Colonic mucosa (tissue), 4 donors: ENCODE measurements around the gene MDM4. TPM values are rescaled to one million over a fixed set of nuclear protein-coding genes. Genes with fewer than 3 reads are reported as not detected.
"Not testable (repeated sequence)": the region's sequence is repeated elsewhere in the genome, so short reads cannot be mapped to it uniquely, and the experiment has no call there.

Experiments used
- DNase-seq: peaks from one replicate; pipeline ENCODE4 v3.0.0-alpha.2; 2020
- H3K27ac ChIP-seq: fragments of 200-600 bp; one replicate; pipeline ENCODE4 v1.8.0; 2021
- H3K27me3 ChIP-seq: fragments of 200-600 bp; one replicate; pipeline ENCODE4 v1.8.0; 2021
- H3K36me3 ChIP-seq: fragments of 200-600 bp; one replicate; pipeline ENCODE4 v1.8.0; 2021
- H3K4me1 ChIP-seq: fragments of 200-600 bp; one replicate; pipeline ENCODE4 v1.8.0; 2021; ENCODE audit warnings: mild to moderate bottlenecking
- H3K4me3 ChIP-seq: fragments of 200-600 bp; one replicate; pipeline ENCODE4 v1.8.0; 2021
- H3K9ac ChIP-seq, 2 donors: one replicate each; pipeline ENCODE4 v1.7.0; 2013; ENCODE audit warnings: control low read depth in 2 of 2, low read depth in 2 of 2, low read length in 2 of 2
- H3K9me3 ChIP-seq: fragments of 200-600 bp; one replicate; pipeline ENCODE4 v1.8.0; 2021
- intact Hi-C: fragments of 100-400 bp; cut with DNase I; formaldehyde crosslinking; loops from one replicate; pipeline ENCODE4 v1.14.1; 2022
- total RNA-seq, 2 donors: library from RNA; stranded (reverse); fragmentation: NEBNext Ultra II Directional in 1 of 2; extraction: Animal tissue kit (Norgen Biotek cat#: 25700) in 1 of 2; gene quantifications; one replicate each; pipeline ENCODE4 v1.2.1, GENCODE V29; 2021
- TF ChIP-seq, protein P1 (sequence below): fragments of 200-600 bp; IDR thresholded peaks from one replicate; pipeline ENCODE4 v1.8.0; 2022; ENCODE audit warnings: antibody characterized with exemption, mild to moderate bottlenecking
- donor health status: healthy.
- donor health status: DM: no; HTN: no; CAD: no.
- donor health status: DM: no; HTN: no; CAD: no.

The MDM4 gene
- total RNA-seq, 2 donors from 2014 or later = 43.7 to 49.8 TPM

DNA sequence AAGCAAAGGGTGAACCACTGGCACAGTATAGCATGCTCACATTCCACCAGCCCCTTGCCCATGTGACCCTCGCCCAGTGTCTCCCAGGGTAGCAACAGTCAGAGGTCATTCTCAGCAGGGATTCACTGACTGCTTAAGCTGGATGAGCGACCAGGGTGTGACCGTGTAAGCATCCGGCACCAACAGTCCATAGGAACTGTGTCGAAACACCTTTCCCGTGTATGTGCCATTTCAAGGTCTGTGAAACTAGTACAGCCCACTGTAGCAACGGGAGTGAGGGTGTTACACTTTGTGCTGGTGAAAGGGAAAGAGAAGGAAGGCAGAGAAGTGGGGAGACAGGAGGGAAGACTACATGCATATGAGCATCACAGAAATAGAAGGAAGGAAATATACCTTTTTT, 32.4 kb upstream of the MDM4 start:
- Histone ChIP-seq H3K4me3 (no peak overlapping the region), H3K27me3 (no peaks in the 10 kb centered on the region), H3K4me1 (peaks cover 8% of the 10 kb centered on the region), H3K27ac (no peak overlapping the region), H3K9me3 (no peaks in the 10 kb centered on the region), H3K36me3 (no peaks in the 10 kb centered on the region), H3K9ac (no peak overlapping the region)
- TF ChIP-seq, protein P1, sequence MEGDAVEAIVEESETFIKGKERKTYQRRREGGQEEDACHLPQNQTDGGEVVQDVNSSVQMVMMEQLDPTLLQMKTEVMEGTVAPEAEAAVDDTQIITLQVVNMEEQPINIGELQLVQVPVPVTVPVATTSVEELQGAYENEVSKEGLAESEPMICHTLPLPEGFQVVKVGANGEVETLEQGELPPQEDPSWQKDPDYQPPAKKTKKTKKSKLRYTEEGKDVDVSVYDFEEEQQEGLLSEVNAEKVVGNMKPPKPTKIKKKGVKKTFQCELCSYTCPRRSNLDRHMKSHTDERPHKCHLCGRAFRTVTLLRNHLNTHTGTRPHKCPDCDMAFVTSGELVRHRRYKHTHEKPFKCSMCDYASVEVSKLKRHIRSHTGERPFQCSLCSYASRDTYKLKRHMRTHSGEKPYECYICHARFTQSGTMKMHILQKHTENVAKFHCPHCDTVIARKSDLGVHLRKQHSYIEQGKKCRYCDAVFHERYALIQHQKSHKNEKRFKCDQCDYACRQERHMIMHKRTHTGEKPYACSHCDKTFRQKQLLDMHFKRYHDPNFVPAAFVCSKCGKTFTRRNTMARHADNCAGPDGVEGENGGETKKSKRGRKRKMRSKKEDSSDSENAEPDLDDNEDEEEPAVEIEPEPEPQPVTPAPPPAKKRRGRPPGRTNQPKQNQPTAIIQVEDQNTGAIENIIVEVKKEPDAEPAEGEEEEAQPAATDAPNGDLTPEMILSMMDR = no peak
- intact Hi-C loops = no loop called here
- DNase-seq = no peak

DNA sequence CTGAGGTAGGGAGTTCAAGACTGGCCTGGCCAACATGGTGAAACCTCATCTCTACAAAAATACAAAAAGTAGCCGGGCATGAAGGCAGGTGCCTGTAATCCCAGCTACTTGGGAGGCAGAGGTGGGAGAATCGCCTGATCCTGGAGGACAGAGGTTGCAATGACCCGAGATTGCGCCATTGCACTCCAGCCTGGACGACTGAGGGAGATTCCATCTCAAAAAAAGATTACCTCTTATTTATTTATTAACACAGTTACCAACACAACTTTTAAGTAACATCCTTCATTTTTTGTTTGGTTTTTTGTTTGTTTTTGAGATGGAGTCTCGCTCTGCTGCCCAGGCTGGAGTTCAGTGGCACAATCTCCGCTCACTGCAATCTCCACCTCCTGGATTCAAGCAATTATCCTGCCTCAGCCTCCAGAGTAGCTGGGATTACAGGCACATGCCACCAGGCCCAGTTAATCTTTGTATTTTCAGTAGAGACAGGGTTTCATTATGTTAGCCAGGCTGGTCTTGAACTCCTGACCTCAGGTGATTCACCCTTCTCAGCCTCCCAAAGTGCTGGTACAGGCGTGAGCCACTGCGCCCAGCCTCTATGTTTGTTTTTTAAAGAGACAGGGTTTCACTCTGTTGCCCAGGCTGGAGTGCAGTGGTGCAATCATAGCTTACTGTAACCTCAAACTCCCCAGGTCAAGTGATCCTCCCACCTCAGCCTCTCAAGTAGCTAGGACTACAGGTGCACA, 29.5 kb upstream of the MDM4 start:
- H3K4me3 ChIP-seq, H3K9ac ChIP-seq, H3K36me3 ChIP-seq, DNase-seq, H3K9me3 ChIP-seq, H3K4me1 ChIP-seq, intact Hi-C loops, H3K27ac ChIP-seq, H3K27me3 ChIP-seq: not testable (repeated sequence)

DNA sequence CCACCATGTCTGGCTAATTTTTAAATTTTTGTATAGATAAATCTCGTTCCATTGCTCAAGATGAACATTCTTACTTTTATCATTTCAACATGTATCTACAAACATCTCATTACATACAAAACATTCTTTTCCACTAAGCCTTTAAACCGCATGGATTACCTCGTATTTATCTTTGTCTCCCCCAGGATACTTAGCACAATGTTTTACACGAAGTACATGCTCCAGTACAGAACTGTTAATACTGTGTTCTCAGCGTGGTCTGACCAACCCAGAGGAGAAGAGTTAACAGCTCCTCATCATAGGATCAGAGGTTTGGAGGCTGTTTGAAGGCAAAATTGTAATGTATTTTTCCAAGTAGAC, 29.0 kb upstream of the MDM4 start:
- no peak overlapping the region for H3K27ac ChIP-seq

DNA sequence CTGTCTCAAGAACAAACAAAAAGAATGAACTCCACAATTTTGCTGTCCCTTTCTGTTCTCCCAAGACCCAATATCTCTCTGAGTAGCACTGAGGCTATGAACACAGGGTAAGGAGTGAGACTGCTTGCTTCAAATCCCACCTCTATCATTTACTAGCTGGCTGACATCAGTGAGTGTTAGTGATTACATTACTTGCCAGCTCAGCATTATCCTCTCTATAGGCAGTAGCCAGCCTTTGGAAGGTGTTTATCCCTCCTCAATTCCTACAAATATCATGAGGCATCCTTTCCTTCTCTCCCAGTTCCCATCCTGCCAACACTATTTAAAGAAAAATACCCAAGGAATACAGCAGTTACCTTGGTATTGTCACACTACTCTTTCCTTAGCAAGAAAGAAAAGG, 24.6 kb upstream of the MDM4 start:
- Histone ChIP-seq H3K36me3 (no peaks in the 10 kb centered on the region), H3K4me1 (no peaks in the 10 kb centered on the region), H3K9me3 (no peaks in the 10 kb centered on the region), H3K27ac (no peak overlapping the region), H3K4me3 (no peak overlapping the region), H3K27me3 (no peaks in the 10 kb centered on the region), H3K9ac (peak overlapping the region in 1 of 2 donors; percentile 98)
- intact Hi-C loops = no loop called here
- TF ChIP-seq, protein P1 = no peak
- DNase-seq = no peak

More for the DNA sequence above, 29.0 kb upstream of the MDM4 start:
- H3K36me3 ChIP-seq = no peaks in the 10 kb centered on the region
- TF ChIP-seq, protein P1 = no peak
- H3K4me3 ChIP-seq = no peak overlapping the region
- no peak overlapping the region for H3K9ac ChIP-seq
- no peaks in the 10 kb centered on the region for H3K4me1 ChIP-seq
- no peaks in the 10 kb centered on the region for H3K9me3 ChIP-seq
- H3K27me3 ChIP-seq = no peaks in the 10 kb centered on the region
- no peak for DNase-seq
- intact Hi-C loops = no loop called here

DNA sequence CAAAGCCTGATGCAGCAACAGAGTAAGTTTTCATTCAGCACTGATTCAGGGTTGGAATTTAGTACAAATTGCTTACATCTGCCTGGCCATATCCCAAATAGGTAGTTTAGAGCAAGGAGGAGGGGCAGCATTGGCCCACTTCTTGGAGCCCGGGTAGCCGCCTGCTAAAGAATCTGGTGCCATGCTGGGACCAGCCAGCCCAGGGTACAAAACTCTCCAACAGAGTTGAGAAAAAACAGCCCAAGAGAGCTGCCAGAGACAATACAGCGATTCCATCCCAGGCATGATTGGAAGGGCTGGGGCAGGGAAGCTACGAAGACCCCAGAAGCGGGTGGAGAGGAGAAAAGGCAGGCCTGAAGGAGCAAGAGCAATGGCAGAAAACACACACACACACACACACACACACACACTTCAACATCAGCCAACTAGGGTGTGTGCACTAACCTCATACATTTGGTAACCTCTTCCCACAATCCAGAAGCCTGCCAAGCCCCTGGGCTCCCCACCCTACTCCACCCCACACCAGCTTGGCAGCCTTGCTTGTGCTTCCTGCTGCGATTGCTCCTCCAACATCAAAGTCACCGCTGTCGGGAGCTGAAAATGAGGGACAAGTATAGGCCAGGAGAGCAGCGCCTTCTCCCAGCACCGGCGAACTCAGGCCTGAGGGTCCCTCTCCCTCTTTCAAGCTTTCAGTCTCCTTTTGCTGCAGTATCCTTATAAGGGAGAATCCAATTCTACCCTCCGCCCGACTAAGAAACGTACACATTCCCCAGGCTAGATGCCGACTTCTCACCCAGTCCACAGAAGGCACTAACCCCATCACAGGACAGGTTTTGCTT, 22.8 kb upstream of the MDM4 start:
- intact Hi-C loops = no loop called here
- H3K27me3 ChIP-seq = no peaks in the 10 kb centered on the region
- DNase-seq = peak; percentile 93
- peak overlapping the region; percentile 96 for H3K4me3 ChIP-seq
- H3K27ac ChIP-seq = peak overlapping the region; percentile 99
- TF ChIP-seq, protein P1 = no peak
- H3K9ac ChIP-seq = peak overlapping the region; percentile 98 to 99
- H3K36me3 ChIP-seq = no peaks in the 10 kb centered on the region
- H3K9me3 ChIP-seq = no peaks in the 10 kb centered on the region
- H3K4me1 ChIP-seq = no peaks in the 10 kb centered on the region

DNA sequence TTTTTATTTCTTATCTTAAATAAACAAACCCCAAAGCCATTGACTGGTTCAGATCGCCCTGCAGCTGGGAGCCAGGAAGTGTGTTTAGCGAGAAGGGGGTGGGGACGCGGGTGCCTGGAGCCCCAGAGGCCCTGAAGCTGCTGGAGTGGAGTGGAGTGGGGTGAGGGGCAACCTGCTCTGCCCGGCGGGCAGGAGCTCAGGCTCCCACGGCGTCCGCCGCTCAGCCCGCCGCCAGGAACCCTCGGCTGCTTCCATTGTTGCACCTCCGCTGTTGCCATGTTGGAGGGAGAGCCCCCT, 22.3 kb upstream of the MDM4 start:
- intact Hi-C loops = no loop called here
- H3K27me3 ChIP-seq = no peaks in the 10 kb centered on the region

More for the DNA sequence above, 22.3 kb upstream of the MDM4 start:
- Histone ChIP-seq H3K9me3 (no peaks in the 10 kb centered on the region), H3K9ac (peak overlapping the region; percentile 98 to 99), H3K27ac (peak overlapping the region; percentile 99), H3K36me3 (no peaks in the 10 kb centered on the region), H3K4me3 (peak overlapping the region; percentile 96), H3K4me1 (no peaks in the 10 kb centered on the region)
- TF ChIP-seq, protein P1 = no peak
- DNase-seq = peak; percentile 92
